A549 (cell line): ENCODE results near the gene ANKRD65. TPM values are rescaled to one million over a fixed set of nuclear protein-coding genes. Genes with fewer than 3 reads are reported as not detected.

Experiments
- ATAC-seq, 2 experiments: fragments of 200-7000 bp in 1 of 2; fragments of >200 bp in 1 of 2; cut with Nextera tagmentation in 1 of 2; cut with Tn5 transposase in 1 of 2; 3 replicates each; pipeline versions ENCODE4 v1.8.0 to v1.9.1; 2018 to 2020; ENCODE audit warnings: mild to moderate bottlenecking in 1 of 2, moderate library complexity in 1 of 2
- CTCF ChIA-PET: fragments of 300-600 bp; sonication (Branson Sonifier 250); formaldehyde crosslinking; extraction: SDS; loops from one replicate; lab custom pipeline; 2021; ENCODE audit warnings: antibody characterized with exemption, inconsistent platforms; lab: Yijun Ruan, JAX
- POLR2A ChIA-PET: fragments of 350-600 bp; formaldehyde crosslinking; extraction: SDS; loops from one replicate; lab custom pipeline; 2021; ENCODE audit warnings: antibody characterized with exemption, inconsistent platforms; lab: Yijun Ruan, JAX
- DNase-seq, 2 experiments: peaks; one replicate each; pipeline versions ENCODE4 v3.0.0 to v3.0.0-alpha.2; 2011 to 2016; ENCODE audit warnings: low read depth in 1 of 2, low spot score in 1 of 2
- FAIRE-seq: peaks from 2 replicates; lab custom pipeline; 2011; peaks lifted over from hg19 to GRCh38; lab: Jason Lieb, UNC
- H3K27ac ChIP-seq, 2 experiments: fragments of >200 bp; sonication (Bioruptor Twin); formaldehyde crosslinking; 3 replicates each; pipeline ENCODE4 v1.5.1; 2016 to 2017
- H3K4me1 ChIP-seq: fragments of >200 bp; sonication (Bioruptor Twin); formaldehyde crosslinking; 3 replicates; pipeline ENCODE4 v1.6.1; 2016
- H3K4me2 ChIP-seq: fragments of >200 bp; sonication (Bioruptor Twin); formaldehyde crosslinking; 3 replicates; pipeline ENCODE4 v1.6.1; 2016
- H3K4me3 ChIP-seq: fragments of >200 bp; sonication (Bioruptor Twin); formaldehyde crosslinking; 3 replicates; pipeline ENCODE4 v1.5.1; 2016
- H3K9me3 ChIP-seq: fragments of >200 bp; sonication (Bioruptor Twin); formaldehyde crosslinking; 3 replicates; pipeline ENCODE4 v1.6.1; 2016
- CBX2 ChIP-seq: fragments of 200-600 bp; sonication (generic); IDR thresholded peaks from 2 replicates; pipeline ENCODE4 v1.6.1; 2016; ENCODE audit warnings: low read depth, mild to moderate bottlenecking, borderline replicate concordance
- CEBPB ChIP-seq, 2 experiments: fragments of >200 bp in 1 of 2; sonication (Bioruptor Twin) in 1 of 2; formaldehyde crosslinking in 1 of 2; IDR thresholded peaks; 2 replicates each; pipeline ENCODE4 v1.6.1; 2012 to 2016
- EHF ChIP-seq: fragments of 250-450 bp; sonication (Bioruptor Pico); IDR thresholded peaks from 2 replicates; pipeline ENCODE4 v1.5.0; 2020; ENCODE audit warnings: mild to moderate bottlenecking
- ELK1 ChIP-seq: fragments of 150-350 bp; IDR thresholded peaks from 2 replicates; pipeline ENCODE4 v1.6.1; 2014; ENCODE audit warnings: low read depth, mild to moderate bottlenecking, low read length
- FOSB ChIP-seq: fragments of 250-450 bp; sonication (Bioruptor Pico); IDR thresholded peaks from 2 replicates; pipeline ENCODE4 v1.5.0; 2020; ENCODE audit warnings: mild to moderate bottlenecking, moderate library complexity
- HEYL ChIP-seq: fragments of 250-450 bp; sonication (Bioruptor Pico); IDR thresholded peaks from 2 replicates; pipeline ENCODE4 v1.8.0; 2021; ENCODE audit warnings: mild to moderate bottlenecking, moderate library complexity
- HMGXB4 ChIP-seq: fragments of 250-450 bp; sonication (Bioruptor Pico); IDR thresholded peaks from 2 replicates; pipeline ENCODE4 v1.5.0; 2021; ENCODE audit warnings: mild to moderate bottlenecking, moderate library complexity, borderline replicate concordance
- HOXB5 ChIP-seq: fragments of 250-450 bp; sonication (Bioruptor Pico); IDR thresholded peaks from 2 replicates; pipeline ENCODE4 v1.5.0; 2020; ENCODE audit warnings: mild to moderate bottlenecking, moderate library complexity
- JUNB ChIP-seq: fragments of >200 bp; sonication (Bioruptor Twin); formaldehyde crosslinking; IDR thresholded peaks from 2 replicates; pipeline ENCODE4 v1.6.1; 2016
- NPAS2 ChIP-seq: fragments of 250-450 bp; sonication (Bioruptor Pico); IDR thresholded peaks from 2 replicates; pipeline ENCODE4 v1.8.0; 2022; ENCODE audit warnings: mild to moderate bottlenecking, moderate library complexity, borderline replicate concordance
- RCOR1 ChIP-seq: fragments of 150-350 bp; IDR thresholded peaks from 2 replicates; pipeline ENCODE4 v1.6.1; 2014; ENCODE audit warnings: antibody characterized with exemption, low read length, low read depth
- RFX5 ChIP-seq: fragments of 450-650 bp; IDR thresholded peaks from 2 replicates; pipeline ENCODE4 v1.7.1; 2014; ENCODE audit warnings: antibody characterized with exemption, mild to moderate bottlenecking, moderate library complexity
- RNF2 ChIP-seq: fragments of 200-600 bp; sonication (generic); IDR thresholded peaks from 2 replicates; pipeline ENCODE4 v1.6.1; 2016; ENCODE audit warnings: low read depth, mild to moderate bottlenecking, antibody characterized with exemption, moderate library complexity, borderline replicate concordance
- SMC3 ChIP-seq: fragments of >200 bp; sonication (Bioruptor Twin); formaldehyde crosslinking; IDR thresholded peaks from 3 replicates; pipeline ENCODE4 v1.6.1; 2018; ENCODE audit warnings: inconsistent platforms
- WGBS: methylation state at CpG from one replicate; pipeline ENCODE4 v1.1.6; 2017; ENCODE audit errors: missing lambda C conversion rate; 5-methylcytosine and 5-hydroxymethylcytosine counted together
- polyA plus RNA-seq, 4 experiments: library from polyadenylated mRNA; depleted of rRNA in 3 of 4; stranded (reverse); fragments of >200 nt; fragmentation: RNase III in 1 of 4; extraction: RNeasy Plus Mini Kit Qiagen cat#74134 plus additional on column Dnase treatment in 1 of 4; gene quantifications; 2 replicates in 3 of 4; 3 replicates in 1 of 4; pipeline ENCODE4 v1.2.3, GENCODE V29; 2011 to 2017
- TF ChIP-seq, protein P1 (sequence below): fragments of 250-450 bp; sonication (Bioruptor Pico); IDR thresholded peaks from 2 replicates; pipeline ENCODE4 v1.5.0; 2020; ENCODE audit warnings: low read depth, mild to moderate bottlenecking, moderate library complexity
- TF ChIP-seq, protein P2 (sequence below): fragments of >200 bp; sonication (Bioruptor Twin); formaldehyde crosslinking; IDR thresholded peaks from 3 replicates; pipeline ENCODE4 v1.6.1; 2016
- TF ChIP-seq, protein P3 (sequence below): IDR thresholded peaks from 2 replicates; pipeline ENCODE4 v1.6.1; 2012
- TF ChIP-seq, protein P4 (sequence below): fragments of 200-600 bp; sonication (generic); IDR thresholded peaks from 2 replicates; pipeline ENCODE4 v1.6.1; 2016; ENCODE audit warnings: antibody characterized with exemption, mild to moderate bottlenecking, moderate library complexity

Gene ANKRD65
- polyA plus RNA-seq, 2 of the 4 experiments (the other 2 are of a cell fraction), result 0.05 TPM; not detected in 1

GRCh38 chr1:1381294-1381693 is 39.8 kb downstream of the ANKRD65 start:
- no peak for ATAC-seq
- Histone ChIP-seq H3K9me3 (no peaks in the 10 kb centered on the region), H3K4me3 (no peak overlapping the region), H3K4me2 (no peak overlapping the region), H3K4me1 (no peaks in the 10 kb centered on the region), H3K27ac (no peak overlapping the region)
- no peak for FAIRE-seq
- CTCF ChIA-PET, result interaction anchor here (1.2 to 2.0 kb wide), 2 partner anchors 9 to 124 kb away, joined by 3 to 9 read pairs; no protein-coding TSS in a partner anchor
- 86% methylated on average over 7 of the region's 8 CpGs for WGBS
- TF ChIP-seq RCOR1 (no peak), FOSB (CRISPR knock-in tag) (no peak), ELK1 (no peak), SMC3 (no peak), CBX2 (no peak), CEBPB (IDR thresholded peaks at IDR 0.05) (no peak), HEYL (no peak), RNF2 (no peak), NPAS2 (CRISPR knock-in tag) (no peak), HOXB5 (CRISPR knock-in tag) (no peak), RFX5 (no peak), JUNB (no peak)
- TF ChIP-seq, protein P1, sequence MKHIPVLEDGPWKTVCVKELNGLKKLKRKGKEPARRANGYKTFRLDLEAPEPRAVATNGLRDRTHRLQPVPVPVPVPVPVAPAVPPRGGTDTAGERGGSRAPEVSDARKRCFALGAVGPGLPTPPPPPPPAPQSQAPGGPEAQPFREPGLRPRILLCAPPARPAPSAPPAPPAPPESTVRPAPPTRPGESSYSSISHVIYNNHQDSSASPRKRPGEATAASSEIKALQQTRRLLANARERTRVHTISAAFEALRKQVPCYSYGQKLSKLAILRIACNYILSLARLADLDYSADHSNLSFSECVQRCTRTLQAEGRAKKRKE (CRISPR knock-in tag), result no peak
- TF ChIP-seq, protein P2, sequence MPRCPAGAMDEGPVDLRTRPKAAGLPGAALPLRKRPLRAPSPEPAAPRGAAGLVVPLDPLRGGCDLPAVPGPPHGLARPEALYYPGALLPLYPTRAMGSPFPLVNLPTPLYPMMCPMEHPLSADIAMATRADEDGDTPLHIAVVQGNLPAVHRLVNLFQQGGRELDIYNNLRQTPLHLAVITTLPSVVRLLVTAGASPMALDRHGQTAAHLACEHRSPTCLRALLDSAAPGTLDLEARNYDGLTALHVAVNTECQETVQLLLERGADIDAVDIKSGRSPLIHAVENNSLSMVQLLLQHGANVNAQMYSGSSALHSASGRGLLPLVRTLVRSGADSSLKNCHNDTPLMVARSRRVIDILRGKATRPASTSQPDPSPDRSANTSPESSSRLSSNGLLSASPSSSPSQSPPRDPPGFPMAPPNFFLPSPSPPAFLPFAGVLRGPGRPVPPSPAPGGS, result no peak
- TF ChIP-seq, protein P3, sequence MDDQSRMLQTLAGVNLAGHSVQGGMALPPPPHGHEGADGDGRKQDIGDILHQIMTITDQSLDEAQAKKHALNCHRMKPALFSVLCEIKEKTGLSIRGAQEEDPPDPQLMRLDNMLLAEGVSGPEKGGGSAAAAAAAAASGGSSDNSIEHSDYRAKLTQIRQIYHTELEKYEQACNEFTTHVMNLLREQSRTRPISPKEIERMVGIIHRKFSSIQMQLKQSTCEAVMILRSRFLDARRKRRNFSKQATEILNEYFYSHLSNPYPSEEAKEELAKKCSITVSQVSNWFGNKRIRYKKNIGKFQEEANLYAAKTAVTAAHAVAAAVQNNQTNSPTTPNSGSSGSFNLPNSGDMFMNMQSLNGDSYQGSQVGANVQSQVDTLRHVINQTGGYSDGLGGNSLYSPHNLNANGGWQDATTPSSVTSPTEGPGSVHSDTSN, result no peak
- DNase-seq, result no peak
- POLR2A ChIA-PET, result no interaction called here

- H3K4me3 ChIP-seq, result no peak overlapping the region
- H3K4me2 ChIP-seq, result no peak overlapping the region
- ChIA-PET POLR2A (no interaction called here), CTCF (interaction anchor here (2.0 kb wide), 1 partner anchor 9 kb away, joined by 9 read pairs; no protein-coding TSS in a partner anchor)
- no peak for DNase-seq
- no peak for TF ChIP-seq HMGXB4
- TF ChIP-seq EHF (CRISPR knock-in tag), result no peak
- TF ChIP-seq, protein P4, sequence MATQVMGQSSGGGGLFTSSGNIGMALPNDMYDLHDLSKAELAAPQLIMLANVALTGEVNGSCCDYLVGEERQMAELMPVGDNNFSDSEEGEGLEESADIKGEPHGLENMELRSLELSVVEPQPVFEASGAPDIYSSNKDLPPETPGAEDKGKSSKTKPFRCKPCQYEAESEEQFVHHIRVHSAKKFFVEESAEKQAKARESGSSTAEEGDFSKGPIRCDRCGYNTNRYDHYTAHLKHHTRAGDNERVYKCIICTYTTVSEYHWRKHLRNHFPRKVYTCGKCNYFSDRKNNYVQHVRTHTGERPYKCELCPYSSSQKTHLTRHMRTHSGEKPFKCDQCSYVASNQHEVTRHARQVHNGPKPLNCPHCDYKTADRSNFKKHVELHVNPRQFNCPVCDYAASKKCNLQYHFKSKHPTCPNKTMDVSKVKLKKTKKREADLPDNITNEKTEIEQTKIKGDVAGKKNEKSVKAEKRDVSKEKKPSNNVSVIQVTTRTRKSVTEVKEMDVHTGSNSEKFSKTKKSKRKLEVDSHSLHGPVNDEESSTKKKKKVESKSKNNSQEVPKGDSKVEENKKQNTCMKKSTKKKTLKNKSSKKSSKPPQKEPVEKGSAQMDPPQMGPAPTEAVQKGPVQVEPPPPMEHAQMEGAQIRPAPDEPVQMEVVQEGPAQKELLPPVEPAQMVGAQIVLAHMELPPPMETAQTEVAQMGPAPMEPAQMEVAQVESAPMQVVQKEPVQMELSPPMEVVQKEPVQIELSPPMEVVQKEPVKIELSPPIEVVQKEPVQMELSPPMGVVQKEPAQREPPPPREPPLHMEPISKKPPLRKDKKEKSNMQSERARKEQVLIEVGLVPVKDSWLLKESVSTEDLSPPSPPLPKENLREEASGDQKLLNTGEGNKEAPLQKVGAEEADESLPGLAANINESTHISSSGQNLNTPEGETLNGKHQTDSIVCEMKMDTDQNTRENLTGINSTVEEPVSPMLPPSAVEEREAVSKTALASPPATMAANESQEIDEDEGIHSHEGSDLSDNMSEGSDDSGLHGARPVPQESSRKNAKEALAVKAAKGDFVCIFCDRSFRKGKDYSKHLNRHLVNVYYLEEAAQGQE, result no peak
- no peak overlapping the region for H3K27ac ChIP-seq
- no peaks in the 10 kb centered on the region for H3K9me3 ChIP-seq
- 0 out of 3 replicates have a peak, but pooled peaks cover 4% of the 10 kb centered on the region for H3K4me1 ChIP-seq
- WGBS, result 88% methylated on average over 6 of the region's 16 CpGs
- ATAC-seq, result no peak
- FAIRE-seq, result no peak
Measured at GRCh38 chr1:1380860-1381259, 40.2 kb downstream of the ANKRD65 start.
